LoVo (cell line): ENCODE data around the gene ZMIZ1.

Experiments
- DNase-seq: peaks from one replicate; pipeline ENCODE4 v3.0.0-alpha.2; 2016; ENCODE audit warnings: low spot score

ZMIZ1 gene

GRCh38 chr10:79310911-79311573, 242.3 kb downstream of the ZMIZ1 start:
- no peak for DNase-seq

- no peak for DNase-seq
Measured at GRCh38 chr10:79311581-79312407, 243.0 kb downstream of the ZMIZ1 start.

GRCh38 chr10:79312601-79313187, 243.9 kb downstream of the ZMIZ1 start:
- no peak for DNase-seq

DNA sequence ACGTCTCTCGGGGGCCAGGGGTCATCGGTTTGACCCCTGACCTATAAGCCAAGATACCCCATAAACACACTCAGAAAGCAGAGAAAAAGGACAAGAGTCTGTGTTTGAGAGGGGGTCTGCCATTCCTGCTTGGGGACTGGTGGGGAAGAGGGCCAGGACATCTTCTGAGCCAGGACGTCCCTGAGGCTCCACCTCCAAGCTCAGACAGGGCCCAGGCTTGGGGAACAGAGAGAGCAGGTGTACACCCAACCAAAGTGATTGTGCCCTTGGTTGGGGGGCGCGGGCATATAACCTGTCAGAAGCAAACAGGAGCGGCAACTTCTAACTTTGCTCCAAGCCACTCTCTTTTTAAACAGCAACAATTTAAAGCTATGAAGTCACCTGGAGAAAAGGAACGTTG, 244.6 kb downstream of the ZMIZ1 start:
- DNase-seq: no peak

DNA sequence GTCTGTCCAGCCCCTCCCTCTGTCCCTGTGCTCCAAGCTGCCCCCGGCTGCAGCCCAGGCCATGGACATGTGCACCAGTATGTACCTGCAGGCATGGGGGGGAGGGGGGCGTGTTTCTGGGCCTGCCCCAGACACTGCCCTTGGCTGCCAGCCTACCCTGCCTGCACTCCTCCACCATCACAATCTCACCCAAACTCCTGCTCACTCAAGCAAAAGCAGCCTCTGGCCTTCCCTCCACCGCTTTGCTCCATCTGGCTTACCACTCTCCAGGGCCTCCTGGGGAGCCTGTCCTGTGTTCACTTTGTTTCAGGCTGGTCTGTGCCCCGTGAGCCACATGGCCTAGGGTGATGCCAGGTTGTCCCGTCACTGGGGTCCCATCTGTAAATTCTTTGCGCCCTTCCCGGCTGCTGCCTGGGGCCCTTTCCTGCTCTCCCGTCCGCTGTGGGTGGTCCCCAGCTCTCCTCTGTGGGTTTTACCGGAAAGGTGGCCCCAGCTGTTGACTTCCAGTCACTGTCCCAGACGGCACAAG, 245.2 kb downstream of the ZMIZ1 start:
- DNase-seq: no peak

DNA sequence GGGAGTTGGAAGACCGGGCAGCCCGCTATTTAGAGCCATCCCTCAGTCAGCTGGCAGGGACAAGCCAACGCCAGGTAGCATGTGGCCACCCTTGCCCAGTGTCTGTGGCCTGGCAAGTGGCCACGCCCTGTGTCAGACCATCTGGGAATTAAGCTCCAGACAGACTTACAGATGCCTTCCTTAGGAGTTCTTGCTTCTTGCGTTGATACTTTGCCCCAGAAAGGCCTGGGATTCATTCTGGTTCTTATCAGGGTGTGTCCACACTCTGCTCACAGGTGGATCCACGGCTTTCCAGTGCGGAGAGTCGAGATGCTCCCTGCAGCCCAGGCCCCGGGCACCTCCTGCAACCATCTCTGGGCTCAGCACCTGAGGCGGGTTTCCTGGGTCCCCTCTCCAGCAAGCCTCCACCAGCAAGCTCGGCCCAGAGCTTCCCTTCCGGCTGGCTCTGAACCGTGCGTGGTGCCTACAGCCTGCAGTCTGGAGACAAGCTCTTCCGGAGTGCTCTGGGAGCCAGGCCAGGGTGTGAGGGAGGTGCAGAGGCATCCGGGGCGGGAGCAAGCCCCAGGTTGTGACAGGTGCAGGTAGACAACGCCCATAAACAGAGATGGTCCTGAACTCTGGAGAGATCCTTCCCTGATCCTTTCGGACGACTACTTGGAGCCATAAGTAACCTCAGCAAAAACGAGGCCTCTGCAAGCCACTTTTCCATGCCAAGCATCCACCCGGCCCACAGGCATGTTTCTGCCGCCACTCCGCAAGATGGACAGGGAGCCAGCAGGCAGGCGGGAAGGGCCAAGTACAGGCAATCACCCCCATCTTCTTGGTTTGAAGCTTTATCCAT, 246.2 kb downstream of the ZMIZ1 start:
- no peak for DNase-seq

GRCh38 chr10:79315602-79315920, 246.8 kb downstream of the ZMIZ1 start:
- no peak for DNase-seq

DNA sequence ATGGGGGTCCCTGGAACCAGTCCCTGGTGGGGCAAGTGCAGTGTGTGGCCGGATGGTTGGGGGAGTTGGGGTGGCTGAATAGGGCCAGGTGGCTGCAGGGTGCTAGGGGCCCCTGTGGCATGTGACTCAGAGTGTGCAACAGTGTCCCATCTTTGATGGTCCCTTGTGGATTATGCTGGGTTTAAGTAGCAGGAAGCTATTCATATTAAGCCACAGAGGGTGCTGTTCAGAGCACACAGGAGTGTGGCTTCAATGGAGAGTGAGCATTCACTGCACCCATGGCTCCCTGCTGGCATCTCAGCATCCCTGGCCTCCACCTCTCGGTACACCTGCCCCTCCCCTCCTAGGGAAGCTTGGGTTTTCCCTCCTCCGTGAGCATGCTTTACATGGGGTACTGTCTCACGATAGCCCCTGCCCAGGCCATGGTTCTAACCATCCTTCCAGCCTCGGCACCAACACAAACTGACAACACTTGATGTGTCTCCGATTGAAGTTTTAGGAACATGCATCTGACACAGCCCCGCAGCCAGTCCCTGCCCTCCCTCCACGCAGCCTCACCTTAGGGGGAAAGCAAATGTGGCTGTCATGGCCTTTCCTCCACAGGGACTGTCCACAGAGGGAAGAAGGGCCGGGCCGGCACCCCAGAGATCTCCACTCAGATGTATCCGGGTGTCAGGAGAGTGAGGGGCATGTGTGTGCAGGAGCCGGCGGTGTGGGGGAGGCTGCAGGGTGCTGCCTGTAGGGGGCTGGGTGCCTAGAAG, 248.1 kb downstream of the ZMIZ1 start:
- no peak for DNase-seq

DNA sequence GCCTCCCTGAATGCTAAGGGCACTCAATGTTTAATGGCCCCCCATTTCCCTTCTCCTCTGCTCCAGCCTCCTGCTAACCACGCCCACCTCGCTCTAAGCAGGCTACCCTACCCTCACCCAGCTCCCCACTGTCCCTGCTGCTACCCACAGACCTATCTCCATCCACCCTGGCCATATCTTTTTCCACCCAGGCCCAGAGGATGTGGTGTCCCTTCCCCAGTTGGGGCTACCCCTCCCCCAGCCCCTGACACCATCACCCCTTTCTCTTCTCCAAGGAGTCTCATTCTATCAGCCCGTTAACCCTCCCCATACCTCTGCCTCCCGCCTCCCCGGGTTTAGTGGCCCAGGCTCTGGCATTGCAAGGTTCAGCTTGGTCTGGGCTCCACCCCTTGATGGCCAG, 249.6 kb downstream of the ZMIZ1 start:
- no peak for DNase-seq

DNA sequence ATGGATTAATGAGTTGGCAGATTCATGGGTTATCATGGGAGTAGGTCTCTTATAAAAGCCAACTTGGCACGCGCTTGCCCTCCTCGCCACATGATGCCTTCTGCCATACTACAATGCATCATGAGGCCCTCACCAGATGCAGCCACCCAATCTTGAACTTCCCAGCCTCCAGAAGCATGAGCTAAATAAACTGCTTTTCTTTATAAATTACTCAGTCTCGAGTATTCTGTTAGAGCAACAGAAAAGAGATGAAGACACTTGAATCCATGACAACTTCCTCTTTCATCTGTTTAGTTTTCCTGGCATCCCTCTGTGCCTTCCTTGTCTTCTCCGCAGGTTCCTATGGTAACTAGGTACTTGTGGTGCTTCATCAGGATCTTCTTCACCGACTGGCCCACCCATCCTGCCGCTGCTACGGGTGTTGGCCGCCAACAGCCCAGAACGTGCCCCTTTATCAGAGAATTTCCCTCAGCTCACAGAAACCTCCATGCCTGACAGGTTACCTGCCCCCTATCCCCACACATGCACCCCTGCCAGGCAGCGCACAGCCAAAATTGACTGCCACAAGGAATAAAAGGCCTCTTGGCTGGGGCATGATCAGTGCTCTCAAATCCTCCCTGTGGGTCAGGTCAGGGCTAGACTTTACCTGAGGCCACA, 250.5 kb downstream of the ZMIZ1 start:
- DNase-seq: no peak

DNA sequence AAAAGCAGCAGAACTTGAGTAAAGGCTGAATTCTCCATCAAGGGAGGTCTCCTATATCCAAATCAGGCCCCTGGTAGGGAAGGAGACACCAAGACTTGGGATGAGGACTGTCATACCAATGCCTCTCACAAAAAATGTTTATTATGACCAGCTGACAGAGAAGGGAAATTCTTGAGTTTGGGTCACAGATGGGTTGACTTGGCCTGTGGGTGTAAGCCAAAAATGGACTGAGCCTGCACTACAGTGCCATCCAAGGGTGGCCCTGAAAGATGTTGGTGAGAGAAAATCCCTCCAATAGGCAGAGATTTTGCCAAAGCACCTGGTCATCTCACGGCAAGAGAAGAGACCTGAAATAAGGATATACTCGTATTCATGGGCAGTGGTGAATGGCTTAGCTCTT, 251.6 kb downstream of the ZMIZ1 start:
- DNase-seq: no peak

- no peak for DNase-seq
Measured at GRCh38 chr10:79320820-79321493, 252.2 kb downstream of the ZMIZ1 start.

- DNase-seq: no peak
Measured at GRCh38 chr10:79321494-79321882, 252.7 kb downstream of the ZMIZ1 start.

- DNase-seq: no peak
Measured at GRCh38 chr10:79321951-79322350, 253.2 kb downstream of the ZMIZ1 start.

DNA sequence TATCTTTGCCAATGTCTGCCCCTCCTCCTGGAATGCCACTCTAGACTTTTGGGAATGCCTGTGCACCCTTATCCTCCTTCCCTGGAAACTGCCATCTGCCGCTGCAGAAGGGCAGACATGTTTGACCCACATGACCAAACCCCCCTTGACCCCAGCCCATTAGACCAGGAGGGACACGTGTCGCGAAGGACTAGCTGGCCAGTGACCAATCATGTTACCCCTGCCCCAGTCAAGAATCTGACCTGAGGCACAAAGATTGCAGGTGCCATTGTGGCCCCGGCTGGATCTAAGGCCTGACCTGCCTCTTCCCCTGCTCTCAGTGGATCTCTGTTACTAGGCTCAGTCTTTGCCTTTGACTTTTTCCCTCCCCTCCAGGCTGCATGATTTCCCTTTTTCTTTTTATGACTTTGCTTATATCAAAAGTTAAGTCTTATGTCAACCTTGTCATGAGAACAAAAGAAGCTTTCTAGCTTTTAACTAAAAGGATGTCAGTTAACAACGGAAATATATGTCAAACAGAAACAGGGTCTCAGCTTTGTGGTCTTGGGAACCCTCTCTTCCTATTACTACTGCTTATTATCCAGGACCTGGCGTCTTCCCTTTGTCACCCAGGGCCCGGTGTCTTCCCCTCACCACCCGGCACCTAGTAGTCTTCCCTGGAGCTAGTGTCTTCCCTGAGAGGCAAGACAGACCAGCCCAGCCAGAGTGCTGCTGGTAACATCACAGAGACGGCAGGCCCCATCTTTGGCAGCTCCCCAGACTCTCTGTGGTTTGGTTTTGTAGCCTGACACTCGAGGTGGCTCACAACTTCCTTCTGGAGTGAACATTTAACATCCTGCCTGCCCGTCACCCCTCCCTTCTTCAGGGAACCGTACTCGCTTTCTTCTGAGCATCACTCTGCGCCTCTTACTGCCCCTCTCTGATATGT, 254.1 kb downstream of the ZMIZ1 start:
- DNase-seq: no peak

GRCh38 chr10:79323602-79324001, 254.8 kb downstream of the ZMIZ1 start:
- DNase-seq: no peak

GRCh38 chr10:79324032-79324695, 255.4 kb downstream of the ZMIZ1 start:
- DNase-seq: no peak

- DNase-seq: no peak
Measured at GRCh38 chr10:79326361-79327089, 257.8 kb downstream of the ZMIZ1 start.
